ENCODE measurements around the gene LCMT1. TPM values are rescaled to one million over a fixed set of nuclear protein-coding genes. Genes with fewer than 3 reads are reported as not detected.

Gene LCMT1
- total RNA-seq, 1 donor from 2014 or later, result 41.1 TPM

GRCh38 chr16:25087761-25088160, 23.8 kb upstream of the LCMT1 start:
- DNase-seq, result no peak
- no peaks in the 10 kb centered on the region for H3K9me3 ChIP-seq (replicated peaks)
- intact Hi-C loops (cut with micrococcal nuclease), result no loop called here
- no peaks in the 10 kb centered on the region for H3K36me3 ChIP-seq
- H3K4me3 ChIP-seq, result no peak overlapping the region
- TF ChIP-seq CTCF (IDR thresholded peaks at IDR 0.05; ENCODE audit: borderline replicate concordance), result no peak
- no peaks in the 10 kb centered on the region for H3K27me3 ChIP-seq (ENCODE audit: low read depth)
- H3K27ac ChIP-seq (replicated peaks), result no peak overlapping the region
- no peaks in the 10 kb centered on the region for H3K4me1 ChIP-seq

GRCh38 chr16:25089351-25089750, 22.2 kb upstream of the LCMT1 start:
- DNase-seq, result no peak
- H3K27ac ChIP-seq (replicated peaks), result no peak overlapping the region
- intact Hi-C loops (cut with micrococcal nuclease), result no loop called here
- TF ChIP-seq CTCF (IDR thresholded peaks at IDR 0.05; ENCODE audit: borderline replicate concordance), result no peak
- H3K4me1 ChIP-seq, result no peaks in the 10 kb centered on the region
- H3K9me3 ChIP-seq (replicated peaks), result no peaks in the 10 kb centered on the region
- no peaks in the 10 kb centered on the region for H3K27me3 ChIP-seq (ENCODE audit: low read depth)
- no peak overlapping the region for H3K4me3 ChIP-seq
- H3K36me3 ChIP-seq, result no peaks in the 10 kb centered on the region

- Histone ChIP-seq H3K36me3 (no peaks in the 10 kb centered on the region), H3K4me3 (no peak overlapping the region), H3K27ac (replicated peaks) (no peak overlapping the region), H3K27me3 (ENCODE audit: low read depth) (no peaks in the 10 kb centered on the region), H3K9me3 (replicated peaks) (no peaks in the 10 kb centered on the region), H3K4me1 (no peaks in the 10 kb centered on the region)
- intact Hi-C loops (cut with micrococcal nuclease), result no loop called here
- DNase-seq, result no peak
- TF ChIP-seq CTCF (IDR thresholded peaks at IDR 0.05; ENCODE audit: borderline replicate concordance), result no peak
Measured at GRCh38 chr16:25092441-25092840, 19.1 kb upstream of the LCMT1 start.

- intact Hi-C loops (cut with micrococcal nuclease), result no loop called here
- Histone ChIP-seq H3K27ac (replicated peaks) (no peak overlapping the region), H3K27me3 (ENCODE audit: low read depth) (no peaks in the 10 kb centered on the region), H3K36me3 (no peaks in the 10 kb centered on the region), H3K4me1 (no peaks in the 10 kb centered on the region), H3K9me3 (replicated peaks) (no peaks in the 10 kb centered on the region), H3K4me3 (no peak overlapping the region)
- no peak for DNase-seq
- no peak for TF ChIP-seq CTCF (IDR thresholded peaks at IDR 0.05; ENCODE audit: borderline replicate concordance)
Measured at GRCh38 chr16:25093208-25094061, 18.1 kb upstream of the LCMT1 start.

GRCh38 chr16:25094596-25094995, 16.9 kb upstream of the LCMT1 start:
- H3K27me3 ChIP-seq (ENCODE audit: low read depth), result no peaks in the 10 kb centered on the region
- H3K9me3 ChIP-seq (replicated peaks), result no peaks in the 10 kb centered on the region
- intact Hi-C loops (cut with micrococcal nuclease), result no loop called here
- no peaks in the 10 kb centered on the region for H3K36me3 ChIP-seq
- H3K4me1 ChIP-seq, result no peaks in the 10 kb centered on the region
- no peak for TF ChIP-seq CTCF (IDR thresholded peaks at IDR 0.05; ENCODE audit: borderline replicate concordance)
- no peak overlapping the region for H3K27ac ChIP-seq (replicated peaks)
- no peak overlapping the region for H3K4me3 ChIP-seq
- DNase-seq, result no peak
